Stomach (tissue), 19 donors: ENCODE measurements around the gene EVC2. TPM values are rescaled to one million over a fixed set of nuclear protein-coding genes. Genes with fewer than 3 reads are reported as not detected.

Experiments used
- DNase-seq, 2 donors: peaks; one replicate each; pipeline versions ENCODE4 v3.0.0 to v3.0.0-alpha.2; 2013 to 2019
- H3K27ac ChIP-seq, 5 donors: fragments of 200-600 bp in 4 of 5; sonication (generic) in 4 of 5; one replicate each; pipeline ENCODE4 v1.5.1; 2013 to 2019; ENCODE audit warnings: mild to moderate bottlenecking in 1 of 5, moderate library complexity in 1 of 5
- H3K27me3 ChIP-seq, 3 donors: fragments of 200-600 bp; sonication (generic); one replicate each; pipeline ENCODE4 v1.5.1; 2017 to 2019; ENCODE audit warnings: mixed run types in 1 of 3
- H3K36me3 ChIP-seq, 4 donors: fragments of 200-600 bp; sonication (generic); 1 replicate in 3 of 4; 2 replicates in 1 of 4; pipeline ENCODE4 v1.5.1; 2016 to 2019
- H3K4me1 ChIP-seq, 4 donors: fragments of 200-600 bp; sonication (generic); one replicate each; pipeline ENCODE4 v1.5.1; 2016 to 2019
- H3K4me3 ChIP-seq, 4 donors: fragments of 200-600 bp; sonication (generic) in 3 of 4; one replicate each; pipeline ENCODE4 v1.5.1; 2016 to 2019; ENCODE audit warnings: mild to moderate bottlenecking in 1 of 4
- H3K9me3 ChIP-seq, 4 donors: fragments of 200-600 bp; sonication (generic); one replicate each; pipeline ENCODE4 v1.5.1; 2016 to 2019
- EP300 ChIP-seq: sonication (generic); formaldehyde crosslinking; IDR thresholded peaks from one replicate; pipeline ENCODE4 v1.6.1; 2017; ENCODE audit warnings: antibody characterized with exemption
- POLR2A ChIP-seq, 4 donors: fragments of 450-650 bp; IDR thresholded peaks; one replicate each; pipeline ENCODE4 v1.6.1; 2016; ENCODE audit warnings: antibody characterized with exemption in 4 of 4, control low read depth in 2 of 4, mild to moderate bottlenecking in 1 of 4, moderate library complexity in 1 of 4
- POLR2AphosphoS5 ChIP-seq, 3 donors: sonication (generic); formaldehyde crosslinking; IDR thresholded peaks; one replicate each; pipeline ENCODE4 v1.6.1; 2016; ENCODE audit warnings: antibody characterized with exemption in 3 of 3
- WGBS, 5 donors: extraction: QIAGEN DNeasy Blood & Tissue Kit in 3 of 5; methylation state at CpG; one replicate each; pipeline versions ENCODE4 v1.1.5 to v1.1.7; 2013 to 2018; 5-methylcytosine and 5-hydroxymethylcytosine counted together
- intact Hi-C: fragments of 100-400 bp; cut with DNase I; formaldehyde crosslinking; loops from one replicate; pipeline ENCODE4 v1.15.1; 2023; ENCODE audit warnings: low total_unique reads
- long read RNA-seq, 10 donors: transcript quantifications; one replicate each; lab custom pipeline, GENCODE V29; 2026
- polyA plus RNA-seq, 3 donors: library from polyadenylated mRNA; stranded (reverse); fragments of 200-250 nt; gene quantifications; one replicate each; pipeline ENCODE4 v1.2.3, GENCODE V29; 2013
- total RNA-seq, 5 donors: library from RNA; depleted of rRNA; stranded (reverse); fragments of >200 nt; gene quantifications; one replicate each; pipeline versions ENCODE4 v1.1.0 to v1.2.3, GENCODE V29; 2014 to 2016
- TF ChIP-seq, protein P1 (sequence below), 7 experiments: fragments of 450-650 bp in 4 of 7; fragments of 200-600 bp in 3 of 7; sonication (generic) in 3 of 7; IDR thresholded peaks; one replicate each; pipeline ENCODE4 v1.5.1; 2016 to 2019; ENCODE audit warnings: antibody characterized with exemption in 7 of 7, control low read depth in 2 of 7, mild to moderate bottlenecking in 1 of 7
- donor health status: healthy with polysubstance abuse.
- donor health status: Bipolar disorder and iron deficiency.
- donor health status: healthy.

EVC2 gene, protein sequence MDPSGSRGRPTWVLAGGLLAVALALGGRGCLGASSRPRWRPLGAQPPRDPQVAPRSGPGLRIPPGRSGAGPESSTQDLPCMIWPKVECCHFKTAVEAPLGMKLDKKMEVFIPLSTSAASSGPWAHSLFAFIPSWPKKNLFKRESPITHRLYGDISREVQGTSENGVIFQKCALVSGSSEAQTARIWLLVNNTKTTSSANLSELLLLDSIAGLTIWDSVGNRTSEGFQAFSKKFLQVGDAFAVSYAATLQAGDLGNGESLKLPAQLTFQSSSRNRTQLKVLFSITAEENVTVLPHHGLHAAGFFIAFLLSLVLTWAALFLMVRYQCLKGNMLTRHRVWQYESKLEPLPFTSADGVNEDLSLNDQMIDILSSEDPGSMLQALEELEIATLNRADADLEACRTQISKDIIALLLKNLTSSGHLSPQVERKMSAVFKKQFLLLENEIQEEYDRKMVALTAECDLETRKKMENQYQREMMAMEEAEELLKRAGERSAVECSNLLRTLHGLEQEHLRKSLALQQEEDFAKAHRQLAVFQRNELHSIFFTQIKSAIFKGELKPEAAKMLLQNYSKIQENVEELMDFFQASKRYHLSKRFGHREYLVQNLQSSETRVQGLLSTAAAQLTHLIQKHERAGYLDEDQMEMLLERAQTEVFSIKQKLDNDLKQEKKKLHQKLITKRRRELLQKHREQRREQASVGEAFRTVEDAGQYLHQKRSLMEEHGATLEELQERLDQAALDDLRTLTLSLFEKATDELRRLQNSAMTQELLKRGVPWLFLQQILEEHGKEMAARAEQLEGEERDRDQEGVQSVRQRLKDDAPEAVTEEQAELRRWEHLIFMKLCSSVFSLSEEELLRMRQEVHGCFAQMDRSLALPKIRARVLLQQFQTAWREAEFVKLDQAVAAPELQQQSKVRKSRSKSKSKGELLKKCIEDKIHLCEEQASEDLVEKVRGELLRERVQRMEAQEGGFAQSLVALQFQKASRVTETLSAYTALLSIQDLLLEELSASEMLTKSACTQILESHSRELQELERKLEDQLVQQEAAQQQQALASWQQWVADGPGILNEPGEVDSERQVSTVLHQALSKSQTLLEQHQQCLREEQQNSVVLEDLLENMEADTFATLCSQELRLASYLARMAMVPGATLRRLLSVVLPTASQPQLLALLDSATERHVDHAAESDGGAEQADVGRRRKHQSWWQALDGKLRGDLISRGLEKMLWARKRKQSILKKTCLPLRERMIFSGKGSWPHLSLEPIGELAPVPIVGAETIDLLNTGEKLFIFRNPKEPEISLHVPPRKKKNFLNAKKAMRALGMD
- total RNA-seq (10 to 100 TPM in 3 of 5 donors, 1 to 10 TPM in 2; 3.9 to 11.7 (median 10.3) TPM), polyA plus RNA-seq (1 to 10 TPM in 2 of 3 donors, under 1 TPM in 1; 0.76 to 1.4 (median 1.1) TPM)
- long read RNA-seq, donor 1, full-length matches to known transcripts = 1 of 1 reads
- long read RNA-seq, donor 1, partial matches to known transcripts = 0 of 1 reads
- long read RNA-seq, donor 1, other reads (novel, unspliced or antisense) = 0 of 1 reads
- long read RNA-seq, donor 2 = 0 reads
- long read RNA-seq, donor 3 = 0 reads
- long read RNA-seq, donor 4 = 0 reads
- long read RNA-seq, donor 5, full-length matches to known transcripts = 1 of 1 reads
- long read RNA-seq, donor 5, partial matches to known transcripts = 0 of 1 reads
- long read RNA-seq, donor 5, other reads (novel, unspliced or antisense) = 0 of 1 reads
- long read RNA-seq, donor 6 = 0 reads
- long read RNA-seq, donor 7 = 0 reads
- long read RNA-seq, donor 8 = 0 reads
- long read RNA-seq, donor 9 = 0 reads
- long read RNA-seq, donor 10 = 0 reads

DNA sequence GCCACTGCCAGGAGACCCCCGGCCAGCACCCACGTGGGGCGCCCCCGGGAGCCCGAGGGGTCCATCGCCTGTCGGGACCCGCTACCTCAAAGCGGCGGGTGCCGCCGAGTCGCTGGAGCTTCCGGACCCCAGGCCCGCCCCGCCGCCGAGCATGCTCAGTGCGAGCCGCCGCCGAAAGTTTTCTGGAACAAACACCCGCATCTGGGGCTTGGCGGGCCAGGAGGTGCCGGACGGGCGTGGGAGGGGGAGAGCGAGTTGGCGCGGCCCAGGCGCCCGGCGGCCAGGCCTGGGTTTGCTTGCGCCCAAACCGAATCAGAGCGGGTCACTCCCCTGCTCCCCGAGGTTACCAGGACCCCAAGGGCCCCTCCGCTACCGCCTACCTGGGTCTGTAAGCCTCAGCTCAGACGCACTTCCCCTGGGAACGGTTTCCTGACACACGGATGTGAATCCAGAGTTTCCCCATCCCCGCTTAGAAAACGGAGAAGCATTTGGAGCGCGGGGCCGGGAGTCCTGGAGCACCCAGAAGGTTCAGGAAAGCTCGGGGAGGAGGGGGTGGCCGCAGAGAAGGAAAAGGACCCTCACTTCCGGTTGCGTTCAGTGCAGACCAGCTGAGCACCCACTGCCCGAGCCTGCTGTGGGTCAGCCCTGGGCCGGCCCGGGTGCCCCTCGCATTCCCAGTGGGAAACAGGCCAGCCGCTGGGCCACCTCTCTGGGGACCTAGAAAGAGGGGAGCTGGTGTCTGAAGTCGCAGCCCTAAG is at the start of gene EVC2:
Gene EVC2, minus strand, starts transcription at position 111 of the 758 bp plus-strand sequence. Its CDS starts 46 bp downstream, at position 65.
- H3K36me3 ChIP-seq = peaks cover 0 to 14% (median 0%) of the 10 kb centered on the region in 4 donors
- WGBS, 5 donors = 17 to 37% (median 18%) methylated on average over 19 to 57 of the region's 57 CpGs
- H3K9me3 ChIP-seq = no peaks in the 10 kb centered on the region
- H3K4me3 ChIP-seq = peak within 1 kb of the TSS; percentile 51 to 79 (median 70)
- DNase-seq = peak; percentile 60 to 86
- peak within 1 kb of the TSS; percentile 45 to 90 (median 83) for H3K27ac ChIP-seq
- intact Hi-C loops = no loop called here
- no peak for TF ChIP-seq POLR2AphosphoS5 (IDR thresholded peaks at IDR 0.05)
- no peak for TF ChIP-seq POLR2A (IDR thresholded peaks at IDR 0.05)
- TF ChIP-seq, protein P1, sequence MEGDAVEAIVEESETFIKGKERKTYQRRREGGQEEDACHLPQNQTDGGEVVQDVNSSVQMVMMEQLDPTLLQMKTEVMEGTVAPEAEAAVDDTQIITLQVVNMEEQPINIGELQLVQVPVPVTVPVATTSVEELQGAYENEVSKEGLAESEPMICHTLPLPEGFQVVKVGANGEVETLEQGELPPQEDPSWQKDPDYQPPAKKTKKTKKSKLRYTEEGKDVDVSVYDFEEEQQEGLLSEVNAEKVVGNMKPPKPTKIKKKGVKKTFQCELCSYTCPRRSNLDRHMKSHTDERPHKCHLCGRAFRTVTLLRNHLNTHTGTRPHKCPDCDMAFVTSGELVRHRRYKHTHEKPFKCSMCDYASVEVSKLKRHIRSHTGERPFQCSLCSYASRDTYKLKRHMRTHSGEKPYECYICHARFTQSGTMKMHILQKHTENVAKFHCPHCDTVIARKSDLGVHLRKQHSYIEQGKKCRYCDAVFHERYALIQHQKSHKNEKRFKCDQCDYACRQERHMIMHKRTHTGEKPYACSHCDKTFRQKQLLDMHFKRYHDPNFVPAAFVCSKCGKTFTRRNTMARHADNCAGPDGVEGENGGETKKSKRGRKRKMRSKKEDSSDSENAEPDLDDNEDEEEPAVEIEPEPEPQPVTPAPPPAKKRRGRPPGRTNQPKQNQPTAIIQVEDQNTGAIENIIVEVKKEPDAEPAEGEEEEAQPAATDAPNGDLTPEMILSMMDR (IDR thresholded peaks at IDR 0.05) = no peak
- no peak for TF ChIP-seq EP300
- peaks cover 27 to 64% (median 56%) of the 10 kb centered on the region in 4 donors for H3K4me1 ChIP-seq
- peaks cover 0 to 38% (median 20%) of the 10 kb centered on the region in 3 donors for H3K27me3 ChIP-seq

DNA sequence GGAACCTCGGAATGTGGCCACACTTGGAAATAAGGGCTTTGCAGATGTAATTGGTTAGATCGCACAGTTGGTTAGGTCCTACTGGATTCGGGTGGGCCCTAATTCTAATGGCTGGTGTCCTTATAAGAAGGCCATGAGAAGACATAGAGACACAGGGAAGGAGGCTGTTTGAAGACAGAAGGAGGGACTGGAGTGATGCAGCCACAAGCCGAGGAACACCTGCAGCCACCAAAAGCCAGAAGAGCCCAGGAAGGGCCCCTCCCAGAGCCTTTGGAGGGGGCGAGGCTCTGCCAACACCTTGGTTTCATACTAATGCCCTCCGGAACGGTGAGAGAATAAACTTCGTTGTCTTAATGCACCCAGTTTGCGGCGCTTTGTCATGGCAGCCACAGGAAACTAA is 49.6 kb upstream of the EVC2 start:
- no peak overlapping the region for H3K27ac ChIP-seq
- 93 to 95% (median 95%) methylated on average over 10 of the region's 10 CpGs for WGBS, 5 donors
- peaks cover 25 to 83% (median 61%) of the 10 kb centered on the region in 4 donors for H3K36me3 ChIP-seq
- DNase-seq = no peak
- intact Hi-C loops = no loop called here
- no peaks in the 10 kb centered on the region for H3K27me3 ChIP-seq
- H3K9me3 ChIP-seq = no peaks in the 10 kb centered on the region
- H3K4me3 ChIP-seq = no peak overlapping the region
- H3K4me1 ChIP-seq = no peaks in the 10 kb centered on the region
- TF ChIP-seq POLR2A (IDR thresholded peaks at IDR 0.05) (no peak), POLR2AphosphoS5 (IDR thresholded peaks at IDR 0.05) (no peak), EP300 (no peak)
- TF ChIP-seq, protein P1 (IDR thresholded peaks at IDR 0.05) = no peak

DNA sequence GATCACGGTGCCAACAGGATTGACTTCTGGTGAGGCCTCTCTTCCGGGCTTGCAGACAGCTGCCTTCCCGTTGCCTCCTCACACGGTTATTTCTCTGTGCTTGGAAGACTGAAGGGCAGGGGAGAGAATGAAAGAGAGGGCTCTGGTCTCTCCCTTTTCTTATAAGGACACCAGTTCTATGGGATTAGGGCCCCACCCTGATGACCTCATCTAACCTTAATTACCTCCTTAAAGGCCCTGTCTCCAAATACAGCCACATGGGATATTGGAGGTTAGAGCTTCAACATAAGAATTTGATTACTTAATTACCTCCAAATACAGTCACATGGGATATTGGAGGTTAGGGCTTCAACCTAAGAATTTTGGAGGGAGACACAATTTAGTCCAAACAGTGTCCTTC is 49.2 kb upstream of the EVC2 start:
- intact Hi-C loops = no loop called here
- TF ChIP-seq POLR2AphosphoS5 (IDR thresholded peaks at IDR 0.05) (no peak), POLR2A (IDR thresholded peaks at IDR 0.05) (no peak), EP300 (no peak)
- no peaks in the 10 kb centered on the region for H3K9me3 ChIP-seq
- peaks cover 28 to 87% (median 65%) of the 10 kb centered on the region in 4 donors for H3K36me3 ChIP-seq
- no peak for DNase-seq
- H3K4me1 ChIP-seq = no peaks in the 10 kb centered on the region
- no peak overlapping the region for H3K27ac ChIP-seq
- no peaks in the 10 kb centered on the region for H3K27me3 ChIP-seq
- H3K4me3 ChIP-seq = no peak overlapping the region
- WGBS, 5 donors = 91 to 98% (median 94%) methylated on average over 4 of the region's 4 CpGs
